Dermis microvascular lymphatic vessel endothelial cell (primary cell): ENCODE data around the gene EPS8L1. TPM values are rescaled to one million over a fixed set of nuclear protein-coding genes. Genes with fewer than 3 reads are reported as not detected.

Experiments used
- DNase-seq, 2 donors: peaks; one replicate each; pipeline versions ENCODE4 v3.0.0 to v3.0.0-alpha.2; 2010; ENCODE audit warnings: low read depth in 2 of 2
- total RNA-seq: library from RNA; depleted of rRNA; stranded (reverse); fragments of >200 nt; gene quantifications from 2 replicates; pipeline ENCODE4 v1.2.1, GENCODE V29; 2014

Gene EPS8L1
- total RNA-seq, 1 donor from 2014 or later, result 8.9 TPM

DNA sequence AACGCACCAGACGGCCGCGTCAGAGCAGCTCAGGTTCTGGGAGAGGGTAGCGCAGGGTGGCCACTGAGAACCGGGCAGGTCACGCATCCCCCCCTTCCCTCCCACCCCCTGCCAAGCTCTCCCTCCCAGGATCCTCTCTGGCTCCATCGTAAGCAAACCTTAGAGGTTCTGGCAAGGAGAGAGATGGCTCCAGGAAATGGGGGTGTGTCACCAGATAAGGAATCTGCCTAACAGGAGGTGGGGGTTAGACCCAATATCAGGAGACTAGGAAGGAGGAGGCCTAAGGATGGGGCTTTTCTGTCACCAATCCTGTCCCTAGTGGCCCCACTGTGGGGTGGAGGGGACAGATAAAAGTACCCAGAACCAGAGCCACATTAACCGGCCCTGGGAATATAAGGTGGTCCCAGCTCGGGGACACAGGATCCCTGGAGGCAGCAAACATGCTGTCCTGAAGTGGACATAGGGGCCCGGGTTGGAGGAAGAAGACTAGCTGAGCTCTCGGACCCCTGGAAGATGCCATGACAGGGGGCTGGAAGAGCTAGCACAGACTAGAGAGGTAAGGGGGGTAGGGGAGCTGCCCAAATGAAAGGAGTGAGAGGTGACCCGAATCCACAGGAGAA is 39.9 kb downstream of the EPS8L1 start:
- DNase-seq, result peak in 1 of 2 donors; percentile 10

DNA sequence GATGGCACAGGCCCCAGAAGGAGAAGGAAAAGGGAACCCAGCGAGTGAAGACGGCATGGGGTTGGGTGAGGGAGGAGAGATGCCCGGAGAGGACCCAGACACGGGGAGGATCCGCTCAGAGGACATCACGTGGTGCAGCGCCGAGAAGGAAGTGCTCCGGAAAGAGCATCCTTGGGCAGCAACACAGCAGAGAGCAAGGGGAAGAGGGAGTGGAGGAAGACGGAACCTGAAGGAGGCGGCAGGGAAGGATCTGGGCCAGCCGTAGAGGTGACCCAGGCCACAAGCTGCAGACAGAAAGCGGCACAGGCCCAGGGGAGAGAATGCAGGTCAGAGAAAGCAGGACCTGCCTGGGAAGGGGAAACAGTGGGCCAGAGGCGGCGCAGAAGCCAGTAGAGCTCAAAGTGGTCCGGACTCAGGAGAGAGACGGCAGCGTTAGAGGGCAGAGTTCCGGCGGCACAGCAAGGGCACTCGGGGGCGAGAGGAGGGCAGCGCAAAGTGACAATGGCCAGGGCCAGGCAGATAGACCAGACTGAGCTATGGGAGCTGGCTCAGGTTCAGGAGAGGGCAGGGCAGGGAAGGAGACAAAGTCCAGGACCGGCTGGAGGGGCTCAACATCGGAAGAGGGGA is 40.7 kb downstream of the EPS8L1 start:
- peak in 1 of 2 donors; percentile 39 for DNase-seq

GRCh38 chr19:55116859-55117662 is 41.4 kb downstream of the EPS8L1 start, which contains the start of gene PPP1R12C:
TSS of gene PPP1R12C (minus strand) at chr19:55117637. CDS start at chr19:55117543, 94 bp downstream.
- DNase-seq, result peak in 1 of 2 donors; percentile 26

DNA sequence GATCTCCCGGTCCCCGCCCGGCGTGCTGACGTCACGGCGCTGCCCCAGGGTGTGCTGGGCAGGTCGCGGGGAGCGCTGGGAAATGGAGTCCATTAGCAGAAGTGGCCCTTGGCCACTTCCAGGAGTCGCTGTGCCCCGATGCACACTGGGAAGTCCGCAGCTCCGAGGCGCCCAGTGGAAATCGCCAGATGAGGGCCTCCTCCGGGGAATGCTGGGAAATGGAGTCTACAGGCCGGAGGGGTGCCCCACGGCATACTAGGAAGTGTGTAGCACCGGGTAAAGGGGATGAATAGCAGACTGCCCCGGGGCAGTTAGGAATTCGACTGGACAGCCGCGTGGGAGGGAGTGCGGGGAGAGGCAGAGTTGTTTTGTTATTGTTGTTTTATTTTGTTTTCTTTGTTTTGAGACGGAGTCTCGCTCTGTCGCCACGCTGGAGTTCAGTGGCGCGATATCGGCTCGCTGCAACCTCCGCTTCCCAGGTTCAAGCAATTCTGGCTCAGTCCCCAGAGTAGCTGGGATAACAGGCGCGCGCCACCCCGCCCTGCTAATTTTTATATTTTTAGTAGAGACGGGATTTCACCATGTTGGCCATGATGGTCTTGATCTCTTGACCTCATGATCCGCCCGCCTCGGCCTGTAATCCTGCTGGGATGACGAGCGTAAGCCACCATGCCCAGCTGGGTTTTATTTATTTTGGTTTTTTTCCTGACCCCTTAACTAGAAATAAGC is 42.2 kb downstream of the EPS8L1 start:
- DNase-seq, result peak; percentile 97 to 99

- DNase-seq, result no peak
Observed at GRCh38 chr19:55118401-55118991, 42.8 kb downstream of the EPS8L1 start.

GRCh38 chr19:55119053-55119452 is 43.4 kb downstream of the EPS8L1 start:
- DNase-seq, result no peak

GRCh38 chr19:55131421-55131820 is 55.8 kb downstream of the EPS8L1 start:
- no peak for DNase-seq

GRCh38 chr19:55132453-55133129 is 56.9 kb downstream of the EPS8L1 start:
- DNase-seq, result no peak

- no peak for DNase-seq
Observed at GRCh38 chr19:55133639-55134444, 58.2 kb downstream of the EPS8L1 start.

- DNase-seq, result no peak
Observed at GRCh38 chr19:55134736-55135135, 59.1 kb downstream of the EPS8L1 start.

DNA sequence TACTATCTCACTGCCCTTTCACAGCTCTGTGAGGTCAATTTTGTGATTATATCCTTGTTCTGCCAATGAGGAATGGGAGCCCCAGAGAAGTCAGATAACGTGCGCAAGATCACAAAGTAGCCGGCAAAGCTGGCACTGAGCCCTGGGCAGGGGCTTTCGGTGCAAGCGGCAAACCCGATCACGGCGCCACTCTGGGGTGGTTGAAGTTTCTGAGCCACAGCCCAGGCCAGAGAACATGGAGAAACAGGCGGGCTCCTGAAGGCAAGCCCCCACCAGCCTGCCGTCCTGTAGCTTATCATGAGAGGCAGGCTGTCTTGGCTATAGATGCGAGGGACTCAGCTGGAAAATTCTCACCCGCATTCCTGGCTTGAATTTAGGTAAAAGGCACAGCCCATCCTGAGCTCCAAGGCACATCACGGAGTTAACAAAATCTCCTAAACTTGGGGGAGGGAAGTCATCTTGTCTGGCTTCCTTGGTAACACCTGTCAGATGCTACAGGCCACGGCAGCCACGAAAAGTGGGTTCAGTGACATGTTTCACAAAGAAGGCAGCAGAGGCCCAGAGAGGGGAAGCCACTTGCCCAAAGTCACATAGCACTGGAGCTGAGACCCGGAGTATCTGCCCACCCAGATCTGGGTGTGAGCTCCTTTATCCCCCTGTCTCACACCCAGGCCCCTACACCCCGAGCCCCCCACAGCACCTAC is 60.9 kb downstream of the EPS8L1 start:
- no peak for DNase-seq

Other genes starting within 250 kb of the EPS8L1 start
- not detected in 2 replicates for gene KIR2DS4, start 243.2 kb upstream of the EPS8L1 start, total RNA-seq
- gene KIR3DL2, start 225.4 kb upstream of the EPS8L1 start, total RNA-seq, result not detected in 2 replicates
- not detected in 2 replicates for gene FCAR, start 201.6 kb upstream of the EPS8L1 start, total RNA-seq
- not detected in 2 replicates for gene NCR1, start 169.7 kb upstream of the EPS8L1 start, total RNA-seq
- gene NLRP7, start 128.3 kb upstream of the EPS8L1 start, total RNA-seq, result not detected in 2 replicates
- gene NLRP2, start 109.5 kb upstream of the EPS8L1 start, total RNA-seq, result 4.9 TPM in 1 of 2 replicates, not detected in the other
- under 0.01 TPM in 1 of 2 replicates, not detected in the other for gene GP6, start 37.6 kb upstream of the EPS8L1 start, total RNA-seq
- 10.9 and 24.5 TPM in 2 replicates for gene RDH13, start 12.7 kb upstream of the EPS8L1 start, total RNA-seq
- 21.1 and 34.4 TPM in 2 replicates for gene PPP1R12C, start 41.8 kb downstream of the EPS8L1 start, total RNA-seq
- 0.51 and 1.7 TPM in 2 replicates for gene TNNT1, start 73.3 kb downstream of the EPS8L1 start, total RNA-seq
- gene TNNI3, start 81.9 kb downstream of the EPS8L1 start, total RNA-seq, result not detected in 2 replicates
- gene DNAAF3, start 90.7 kb downstream of the EPS8L1 start, total RNA-seq, result 0.26 and 0.38 TPM in 2 replicates
- gene SYT5, start 104.4 kb downstream of the EPS8L1 start, total RNA-seq, result under 0.01 TPM in 1 of 2 replicates, not detected in the other
- gene PTPRH, start 133.6 kb downstream of the EPS8L1 start, total RNA-seq, result 0.13 TPM in 2 replicates
- 0.26 and 0.89 TPM in 2 replicates for gene TMEM86B, start 152.9 kb downstream of the EPS8L1 start, total RNA-seq
- gene PPP6R1, start 183.1 kb downstream of the EPS8L1 start, total RNA-seq, result 19.9 and 34.9 TPM in 2 replicates
- 19.9 and 26.8 TPM in 2 replicates for gene HSPBP1, start 204.2 kb downstream of the EPS8L1 start, total RNA-seq
- 0.39 and 1.3 TPM in 2 replicates for gene BRSK1, start 208.1 kb downstream of the EPS8L1 start, total RNA-seq
- gene TMEM150B, start 249.5 kb downstream of the EPS8L1 start, total RNA-seq, result not detected in 2 replicates